DMS 273 treated with DMSO at 0.1 percent for 48 hours (cell line): ENCODE data around the gene TMEM87B.
"Not testable (repeated sequence)": the region's sequence is repeated elsewhere in the genome, so short reads cannot be mapped to it uniquely, and the experiment has no call there.

Experiments
- DNase-seq: peaks from one replicate; lab custom pipeline; 2025; lab: John Stamatoyannopoulos, UW

Gene TMEM87B

DNA sequence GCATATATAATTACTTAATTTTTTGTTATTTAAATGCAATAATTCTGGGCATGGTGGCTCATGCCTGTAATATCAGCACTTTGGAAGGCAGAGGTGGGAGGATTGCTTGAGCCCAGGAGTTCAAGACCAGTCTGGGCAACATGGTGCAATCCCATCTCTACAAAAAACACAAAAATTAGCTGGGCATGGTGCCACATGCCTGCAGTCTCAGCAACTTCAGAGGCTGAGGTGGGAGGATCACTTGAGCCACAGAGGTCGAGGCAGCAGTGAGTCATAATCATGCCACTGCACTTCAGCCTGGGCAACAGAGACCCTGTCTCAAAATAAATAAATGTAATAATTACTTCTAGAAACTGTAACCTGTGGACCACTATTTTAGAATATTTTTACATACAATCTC is 21.5 kb upstream of the TMEM87B start:
- no peak for DNase-seq

DNA sequence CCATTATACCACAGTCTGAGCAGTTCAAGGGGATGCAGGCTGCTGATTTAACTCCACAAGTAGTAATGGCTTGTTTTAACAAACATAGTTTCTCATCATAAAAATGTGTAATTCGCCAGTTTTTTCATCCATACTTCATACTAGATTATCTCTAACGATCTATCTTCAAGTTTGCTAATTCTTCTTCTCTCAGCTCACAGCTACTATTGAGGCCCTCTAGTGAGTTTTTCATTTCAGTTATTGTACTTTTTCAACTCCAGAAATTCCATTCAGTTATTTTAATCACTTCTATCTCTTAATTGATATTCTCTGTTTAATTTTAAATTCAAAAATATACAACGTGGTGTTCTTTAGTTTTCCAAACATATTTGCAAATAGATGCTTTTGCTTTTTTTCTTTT is 20.1 kb upstream of the TMEM87B start:
- DNase-seq = no peak

DNA sequence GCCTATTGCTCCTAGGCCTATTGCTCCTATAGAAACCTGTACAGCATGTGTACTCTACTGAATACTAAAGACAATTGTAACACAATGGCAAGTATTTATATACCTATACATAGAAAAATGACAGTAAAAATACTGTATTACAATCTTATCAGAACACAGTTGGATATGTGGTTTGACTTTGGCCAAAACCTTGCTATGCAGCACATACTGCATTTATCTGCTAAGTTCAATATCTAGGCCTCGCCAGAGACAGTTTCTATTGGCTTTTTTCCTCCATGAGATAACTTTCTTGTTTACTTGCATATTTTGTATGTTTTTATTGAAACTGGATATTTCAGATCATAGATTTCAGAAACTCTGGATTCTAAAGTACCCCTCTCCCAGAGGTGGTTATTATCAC is 19.3 kb upstream of the TMEM87B start:
- DNase-seq = no peak

DNA sequence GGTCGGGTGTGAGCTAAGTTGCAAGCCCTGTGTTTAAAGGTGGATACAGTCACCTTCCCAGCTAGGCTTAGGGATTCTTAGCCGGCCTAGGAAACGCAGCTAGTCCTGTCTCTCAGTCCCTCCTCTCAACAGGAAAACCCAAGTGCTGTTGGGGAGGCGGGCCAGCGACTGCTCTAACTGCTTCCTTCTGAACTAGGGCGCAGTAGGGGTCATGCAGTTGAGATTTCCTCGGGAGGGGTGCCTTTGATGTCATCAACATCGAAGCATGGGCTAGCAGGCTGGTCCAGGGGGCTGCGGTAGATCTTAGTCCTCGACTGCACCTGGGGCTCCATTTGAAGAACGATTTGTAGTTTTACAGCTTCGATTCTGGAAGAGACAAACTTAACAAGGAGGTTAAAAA is 15.5 kb upstream of the TMEM87B start:
- not testable (repeated sequence) for DNase-seq

DNA sequence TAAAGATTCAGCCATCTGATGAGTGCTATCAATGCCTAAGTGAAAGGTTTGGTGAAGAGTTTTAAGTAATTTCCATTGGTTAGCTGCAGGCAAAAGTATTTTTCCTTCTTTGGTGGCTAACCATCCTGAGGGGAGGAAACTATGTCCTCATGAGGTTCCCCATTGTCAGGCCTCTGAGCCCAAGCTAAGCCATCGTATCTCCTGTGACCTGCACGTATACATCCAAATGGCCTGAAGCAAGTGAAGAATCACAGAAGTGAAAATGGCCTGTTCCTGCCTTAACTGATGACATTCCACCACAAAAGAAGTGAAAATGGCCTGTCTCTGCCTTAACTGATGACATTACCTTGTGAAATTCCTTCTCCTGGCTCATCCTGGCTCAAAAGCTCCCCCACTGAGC is 15.0 kb upstream of the TMEM87B start:
- not testable (repeated sequence) for DNase-seq

DNA sequence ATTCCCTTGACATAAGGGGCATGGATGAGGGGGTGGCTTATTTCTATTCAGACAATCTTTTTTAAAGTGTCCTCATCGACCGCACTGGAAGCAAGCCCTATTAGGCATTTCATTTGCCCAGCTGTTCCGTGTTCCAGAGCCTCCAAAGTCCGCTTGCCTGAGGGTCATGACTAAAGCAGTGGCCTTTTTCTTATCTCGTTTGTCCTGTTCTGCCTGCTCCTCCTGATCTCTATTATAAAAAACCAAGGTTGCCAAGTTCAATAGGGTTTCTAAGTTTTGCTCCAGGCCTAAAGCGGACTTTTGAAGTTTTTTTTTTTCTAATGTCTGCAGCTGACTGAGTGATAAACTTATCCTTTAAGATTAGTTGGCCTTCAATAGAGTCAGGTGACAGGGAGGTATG is 13.6 kb upstream of the TMEM87B start:
- not testable (repeated sequence) for DNase-seq

DNA sequence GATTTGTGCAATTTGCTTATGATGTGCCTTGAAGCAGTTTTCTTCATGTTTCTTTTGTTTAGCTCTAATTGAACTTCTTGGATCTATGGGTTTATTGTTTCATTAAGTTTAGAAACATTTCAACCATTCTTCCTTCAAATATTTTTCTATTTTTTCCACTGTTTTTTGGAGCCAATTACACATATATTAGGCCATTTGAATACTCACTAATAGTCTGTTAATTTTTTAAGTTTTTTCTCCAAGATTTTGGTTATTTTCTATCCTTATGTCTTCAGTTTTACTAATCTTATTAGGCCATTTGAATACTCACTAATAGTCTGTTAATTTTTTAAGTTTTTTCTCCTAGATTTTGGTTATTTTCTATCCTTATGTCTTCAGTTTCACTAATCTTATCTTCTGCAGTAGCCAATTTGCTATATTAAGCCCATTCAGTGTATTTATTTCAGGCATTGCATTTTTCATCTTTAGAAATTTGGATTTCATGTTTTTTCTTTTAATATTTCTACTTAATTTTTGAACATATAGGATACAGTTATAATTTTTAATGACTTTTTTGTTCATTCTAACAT is 9.5 kb upstream of the TMEM87B start:
- DNase-seq = no peak

DNA sequence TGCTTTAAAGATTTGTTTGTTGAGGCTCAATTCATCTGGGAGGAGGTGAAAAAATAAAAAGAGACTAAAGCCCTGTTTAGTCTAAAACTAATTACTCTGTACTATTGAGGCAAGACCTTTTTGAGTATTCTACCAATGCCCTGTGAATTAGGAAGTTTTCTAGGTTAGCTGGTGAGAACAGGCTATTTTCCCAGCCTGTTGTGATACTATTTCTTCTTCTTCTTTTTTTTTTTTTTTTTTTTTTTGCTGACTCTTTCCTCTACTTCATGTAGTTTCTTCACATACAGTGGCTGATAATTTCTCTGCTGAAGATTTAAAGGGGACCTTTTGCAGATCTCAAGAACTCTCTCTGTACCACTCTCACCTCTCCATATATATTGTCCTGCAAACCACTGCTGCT is 8.8 kb upstream of the TMEM87B start:
- DNase-seq = no peak

DNA sequence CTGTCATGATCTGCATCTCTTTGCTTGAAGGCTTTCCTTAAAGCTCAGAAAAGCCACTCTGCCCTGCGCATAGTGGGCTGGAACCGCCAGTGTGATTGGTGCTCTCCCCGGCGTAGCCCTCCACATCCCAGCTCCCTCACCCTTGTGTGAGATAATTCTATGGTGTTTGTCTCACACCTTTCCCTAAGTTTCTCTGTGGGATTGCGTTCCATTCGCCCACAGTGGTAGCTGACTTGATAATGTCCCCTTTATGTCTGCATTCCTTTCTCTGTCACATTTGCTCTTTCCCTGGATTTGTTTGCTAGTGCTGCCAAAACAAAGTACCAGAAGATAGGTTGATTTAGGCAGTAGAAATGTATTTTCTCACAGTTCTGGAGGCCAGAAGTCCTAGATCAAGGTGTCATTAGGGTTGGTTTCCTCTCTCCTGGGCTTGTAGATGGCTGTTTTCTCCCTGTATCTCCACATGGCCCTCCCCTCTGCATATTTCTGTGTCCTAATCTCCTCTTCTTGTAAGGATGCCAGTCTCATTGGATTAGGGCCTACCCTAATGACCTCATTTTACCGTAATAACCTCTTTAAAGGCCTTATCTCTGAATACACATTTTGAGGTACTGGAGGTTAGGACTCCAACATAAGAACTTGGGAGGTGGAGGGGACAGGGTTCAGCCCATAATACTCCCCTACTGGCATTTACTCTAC is 7.4 kb upstream of the TMEM87B start:
- DNase-seq = no peak

DNA sequence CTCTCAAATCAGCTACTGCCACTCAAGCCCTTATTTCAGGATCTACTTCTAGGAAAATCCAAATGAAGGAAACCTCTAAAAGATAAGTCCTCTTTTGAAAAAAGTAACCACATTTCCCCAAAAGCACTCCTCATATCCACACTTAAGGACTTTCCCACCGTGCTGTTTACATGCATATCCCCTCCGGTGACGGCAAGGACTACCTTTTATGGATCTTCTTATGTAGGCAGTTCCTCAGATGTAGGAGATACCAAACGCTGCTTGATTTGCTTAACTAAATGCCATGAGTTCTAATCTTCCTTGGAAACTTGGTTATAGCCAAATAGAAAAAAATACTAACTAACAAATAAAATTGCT is 6.9 kb upstream of the TMEM87B start:
- DNase-seq = no peak

DNA sequence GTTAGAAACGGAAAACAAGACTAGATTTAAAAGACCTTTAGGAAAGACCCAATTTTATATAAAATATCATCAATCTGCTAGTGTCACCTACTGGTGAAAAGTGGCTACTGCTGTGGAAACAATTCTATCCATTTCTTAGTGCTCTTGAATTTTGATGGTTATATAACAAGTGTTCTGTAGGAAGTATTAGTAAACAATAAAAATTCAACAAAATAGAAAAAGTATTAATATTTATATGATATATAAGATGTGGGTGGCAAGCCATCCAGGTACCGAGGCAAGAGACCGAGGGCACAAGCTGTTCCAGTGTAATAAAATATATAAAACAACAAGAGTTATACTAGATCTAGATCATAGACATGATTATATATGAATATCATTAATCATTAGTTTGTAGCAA is 6.2 kb upstream of the TMEM87B start:
- DNase-seq = peak; percentile 28

DNA sequence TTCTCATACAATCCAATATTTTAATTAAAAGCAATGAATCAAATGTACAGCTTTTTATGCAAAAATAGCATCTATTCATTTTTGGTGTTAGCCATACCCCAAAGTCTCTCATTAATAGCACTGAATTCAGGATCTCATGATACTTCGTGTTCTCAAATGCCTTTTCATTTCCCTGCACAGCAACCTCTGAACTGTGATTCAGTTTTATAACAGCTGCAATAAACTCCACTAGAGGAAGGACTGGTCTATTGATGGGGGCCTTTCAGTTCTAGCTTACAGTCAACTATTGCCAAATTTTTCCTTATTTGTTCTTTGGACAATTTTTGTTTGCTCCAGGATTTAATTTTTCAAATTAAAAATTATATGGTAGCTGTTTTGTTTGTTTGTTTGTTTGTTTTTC is 4.8 kb upstream of the TMEM87B start:
- DNase-seq = no peak

DNA sequence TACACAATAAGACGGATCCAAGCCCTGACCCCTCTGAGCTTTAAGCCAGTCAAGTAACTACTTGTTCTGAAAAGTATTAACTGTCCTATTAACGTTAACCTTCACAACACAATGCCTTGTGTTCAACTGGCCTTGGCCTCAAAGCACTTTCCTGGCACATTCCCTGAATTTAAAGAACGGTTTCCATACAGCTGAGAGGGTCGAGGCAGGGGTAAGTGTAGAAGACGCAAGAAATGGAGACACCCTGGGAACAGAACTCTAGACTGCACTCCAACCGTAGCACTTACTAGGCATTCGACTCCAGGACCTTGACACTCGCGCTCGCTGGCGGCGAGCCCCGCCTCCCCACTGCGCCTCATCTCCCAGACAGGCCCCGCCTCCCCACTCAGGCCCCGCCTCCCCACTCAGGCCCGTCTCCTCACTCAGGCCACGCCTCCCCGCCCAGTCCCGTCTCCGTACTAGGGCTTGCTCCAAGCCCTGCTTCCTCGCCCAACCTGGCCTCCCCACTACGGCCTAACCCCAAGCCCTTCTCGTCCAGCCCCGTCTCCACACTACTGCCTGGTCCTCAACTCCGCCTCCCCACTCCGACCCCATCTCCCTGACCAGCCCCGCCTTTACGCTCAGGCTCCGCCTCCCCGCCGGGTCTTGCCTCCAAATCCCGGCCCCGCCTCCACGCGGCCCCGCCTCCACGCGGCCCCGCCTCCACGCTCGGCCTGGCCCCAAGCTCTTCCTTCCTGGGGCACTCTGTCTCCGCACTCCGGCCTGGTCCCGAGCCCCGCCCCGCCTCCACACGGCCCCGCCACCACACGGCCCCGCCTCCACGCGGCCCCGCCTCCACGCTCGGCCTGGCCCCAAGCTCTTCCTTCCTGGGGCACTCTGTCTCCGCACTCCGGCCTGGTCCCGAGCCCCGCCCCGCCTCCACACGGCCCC is 887 bp upstream of the TMEM87B start:
- peak; percentile 89 for DNase-seq

DNA sequence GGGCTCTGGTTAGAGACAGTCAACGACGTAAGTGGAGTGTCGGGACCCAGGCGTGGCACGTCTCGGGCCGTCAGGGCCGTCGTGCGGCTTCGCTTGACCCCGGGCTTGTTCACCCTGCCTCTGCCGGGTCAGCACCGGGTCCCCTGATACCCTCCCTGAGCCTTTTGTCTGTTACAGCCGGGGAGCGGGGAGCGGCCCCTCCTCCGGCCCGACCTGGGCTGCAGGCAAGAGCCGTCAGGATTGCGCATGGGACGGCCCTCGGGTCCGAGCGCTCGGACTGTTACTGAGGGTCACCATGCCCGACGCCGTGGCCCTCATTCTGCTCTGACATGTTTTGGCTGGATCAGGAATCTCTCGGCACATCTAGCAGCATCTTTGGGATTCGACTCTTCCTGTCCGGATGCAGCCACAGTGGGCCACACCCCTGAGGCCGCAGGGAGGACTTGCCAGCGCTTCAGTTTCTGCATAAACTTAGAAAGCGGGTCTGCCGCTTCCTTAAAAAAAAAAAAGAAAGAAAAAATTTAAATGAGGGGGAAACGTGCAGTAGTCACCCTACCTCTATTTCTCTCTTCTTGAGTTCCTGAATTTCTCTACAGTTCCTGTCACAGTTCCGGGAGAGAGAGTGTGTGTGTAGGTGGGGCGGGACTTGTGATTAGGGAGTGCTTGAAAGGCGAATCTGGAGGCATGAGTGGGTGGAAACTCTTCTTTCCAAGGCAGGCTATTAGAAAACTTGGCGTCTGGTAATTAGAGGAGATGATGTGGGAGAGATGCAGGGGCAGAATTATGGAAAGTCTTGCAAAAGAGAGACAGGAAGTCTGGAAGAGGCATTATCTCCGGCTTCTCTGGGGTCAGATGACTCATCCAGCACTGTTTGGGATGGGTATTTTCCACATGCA is 909 bp downstream of the TMEM87B start:
- peak; percentile 47 for DNase-seq

DNA sequence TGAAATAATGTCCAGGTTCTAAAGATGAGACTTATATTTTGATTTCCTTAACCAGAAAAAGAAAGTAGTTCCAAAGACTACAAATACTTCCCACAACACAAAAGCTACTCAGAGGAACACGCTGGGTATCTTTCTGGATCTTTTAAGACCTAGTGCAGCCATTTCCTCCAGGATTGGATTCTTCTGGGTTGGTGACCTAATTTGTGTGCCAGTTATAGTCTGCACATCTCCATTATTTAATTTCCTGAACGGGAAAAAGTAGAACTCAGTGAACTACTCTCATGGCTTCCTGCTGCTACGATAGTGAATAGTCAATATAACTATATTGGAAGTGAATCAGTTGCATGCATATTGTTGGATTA is 1.5 kb downstream of the TMEM87B start:
- no peak for DNase-seq

DNA sequence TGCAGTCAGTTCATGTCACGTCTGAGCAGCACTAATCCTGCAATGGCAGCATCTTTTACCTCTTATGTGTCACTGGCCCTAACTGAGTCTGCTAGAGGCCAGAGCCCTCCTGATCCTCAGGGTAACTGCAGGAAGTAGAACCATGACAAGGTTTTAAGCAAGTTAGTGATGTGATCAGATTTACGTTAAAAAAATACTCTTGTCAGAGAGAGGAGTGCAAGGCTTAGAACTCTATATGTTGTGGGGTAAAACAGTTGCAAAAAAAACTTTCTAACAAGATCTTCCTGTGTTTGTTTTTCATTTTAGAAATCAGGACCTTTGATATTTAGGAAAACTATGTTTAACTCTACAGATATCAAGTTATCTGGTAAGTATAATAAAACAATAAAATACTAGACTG is 4.6 kb downstream of the TMEM87B start:
- DNase-seq = no peak

DNA sequence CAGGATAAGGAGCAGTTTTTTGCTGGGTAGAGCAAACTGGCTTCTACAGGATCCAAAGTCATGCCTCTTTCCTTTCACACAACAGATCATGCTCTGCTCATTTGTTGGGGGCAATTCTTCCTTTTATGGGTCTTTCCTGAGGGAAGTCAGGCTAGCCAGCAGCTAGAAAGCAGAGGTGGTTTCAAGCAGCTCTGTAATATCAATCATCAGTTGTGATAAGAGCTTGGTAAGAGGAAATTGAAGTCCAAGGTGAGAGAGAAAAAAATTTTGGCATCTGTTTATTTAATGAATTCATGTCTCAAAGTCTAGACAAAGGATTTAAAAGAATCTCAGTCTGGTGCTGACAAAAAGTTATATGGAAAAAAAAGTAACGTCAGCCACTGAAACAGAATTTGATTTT is 6.2 kb downstream of the TMEM87B start:
- no peak for DNase-seq

DNA sequence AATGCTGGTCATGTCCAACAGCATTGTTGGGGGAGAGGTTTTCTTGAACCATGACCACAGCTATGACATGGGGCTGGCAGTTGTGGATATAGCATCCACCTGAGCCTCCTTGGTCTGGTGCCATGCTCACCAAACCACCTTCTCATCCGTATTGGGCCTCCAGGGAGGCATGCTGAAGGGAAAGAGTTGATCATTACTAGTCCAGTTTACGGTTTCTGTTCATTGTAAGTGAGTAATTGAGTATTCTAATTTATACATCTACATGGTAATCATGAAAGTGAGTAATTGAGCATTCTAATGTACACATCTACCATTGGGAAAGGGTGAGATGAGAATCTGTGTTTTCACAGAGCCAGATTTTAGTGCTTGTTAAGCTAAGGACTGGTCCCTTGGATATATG is 6.8 kb downstream of the TMEM87B start:
- DNase-seq = no peak

DNA sequence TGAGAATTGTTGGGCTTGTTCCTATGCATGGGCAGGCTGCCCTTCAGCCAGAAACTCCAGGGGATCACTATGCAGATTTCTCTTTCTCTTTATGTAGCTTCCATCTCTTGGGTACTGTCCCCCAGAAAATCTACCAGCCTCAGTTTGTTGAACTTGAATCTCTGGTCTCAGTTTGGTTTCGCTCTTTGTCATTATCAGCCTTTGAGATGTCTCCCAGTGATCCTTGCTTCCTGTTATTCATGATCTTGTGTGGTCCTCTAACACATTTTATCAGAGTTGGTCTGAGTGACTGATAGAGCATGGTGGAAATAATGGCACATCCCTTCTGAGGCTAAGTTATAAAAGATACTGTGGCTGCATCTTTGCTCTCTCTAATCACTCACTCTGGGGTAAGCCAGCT is 7.8 kb downstream of the TMEM87B start:
- DNase-seq = no peak

DNA sequence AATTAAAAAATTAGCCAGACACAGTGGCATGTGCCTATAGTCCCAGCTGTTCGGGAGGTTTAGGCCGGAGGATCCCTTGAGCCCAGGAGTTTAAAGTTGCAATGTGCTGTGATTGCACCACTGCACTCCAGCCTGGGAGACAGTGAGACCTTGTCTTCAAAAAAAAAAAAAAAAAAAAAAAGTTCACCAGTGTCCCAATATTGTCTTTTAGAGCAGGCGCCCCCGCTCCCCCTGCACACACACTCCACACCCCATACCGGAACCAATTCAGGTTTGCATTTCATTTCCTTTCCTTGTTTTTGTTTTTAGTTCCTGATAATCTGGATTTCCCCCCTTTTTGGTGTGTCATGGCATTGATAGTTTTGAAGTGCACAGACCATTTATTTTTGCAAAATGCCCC is 10.4 kb downstream of the TMEM87B start:
- DNase-seq = no peak

DNA sequence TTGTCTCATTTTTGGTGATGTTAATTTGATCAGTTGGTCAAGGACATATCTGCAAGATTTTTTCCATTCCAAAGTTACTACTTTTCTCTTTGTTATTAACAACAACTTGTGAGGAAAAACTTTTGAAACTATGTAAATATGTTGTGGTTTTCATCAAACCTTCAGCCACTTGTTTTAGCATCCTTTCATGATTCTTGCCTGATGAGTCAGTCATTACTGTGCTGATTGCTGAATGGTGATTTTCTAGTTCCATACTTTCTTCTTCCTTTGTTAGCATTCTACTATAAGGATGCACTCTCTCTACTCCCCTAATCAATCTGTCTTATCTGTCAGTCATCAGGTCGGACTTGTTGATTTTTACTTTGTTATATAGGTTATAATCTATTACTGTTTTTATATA is 10.9 kb downstream of the TMEM87B start:
- no peak for DNase-seq

DNA sequence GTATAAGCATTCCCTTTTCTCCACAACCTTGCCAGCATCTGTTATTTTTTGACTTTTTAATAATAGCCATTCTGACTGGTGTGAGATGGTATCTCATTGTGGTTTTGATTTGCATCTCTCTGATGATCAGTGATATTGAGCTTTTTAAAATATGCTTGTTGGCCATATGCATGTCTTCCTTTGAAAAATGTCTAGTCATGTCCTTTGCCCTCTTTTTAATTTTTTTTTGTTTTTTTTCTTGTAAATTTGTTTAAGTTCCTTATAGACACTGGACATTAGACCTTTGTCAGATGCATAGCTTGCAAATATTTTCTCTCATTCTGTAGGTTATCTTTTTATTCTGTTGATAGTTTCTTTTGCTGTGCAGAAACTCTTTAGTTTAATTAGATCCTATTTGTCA is 14.7 kb downstream of the TMEM87B start:
- not testable (repeated sequence) for DNase-seq
